Liver (tissue), 9 donors: ENCODE results near the gene B3GAT1. TPM values are rescaled to one million over a fixed set of nuclear protein-coding genes. Genes with fewer than 3 reads are reported as not detected.

Source experiments
- DNase-seq: peaks from one replicate; pipeline ENCODE4 v3.0.0-alpha.2; 2017; ENCODE audit warnings: low spot score
- H3K27ac ChIP-seq, 2 donors: one replicate each; pipeline ENCODE4 v1.7.0; 2013; ENCODE audit warnings: inconsistent platforms in 2 of 2, low read length in 2 of 2, control low read depth in 1 of 2, low read depth in 1 of 2, mild to moderate bottlenecking in 1 of 2
- H3K27me3 ChIP-seq, 4 donors: one replicate each; pipeline versions ENCODE4 v1.6.1 to v1.7.0; 2013; ENCODE audit warnings: low read length in 3 of 4, inconsistent platforms in 1 of 4, mild to moderate bottlenecking in 1 of 4, moderate library complexity in 1 of 4; ENCODE audit not compliant: control insufficient read depth in 4 of 4, insufficient read depth in 4 of 4
- H3K36me3 ChIP-seq, 4 donors: one replicate each; pipeline versions ENCODE4 v1.6.1 to v1.7.0; 2013; ENCODE audit warnings: low read length in 3 of 4, mild to moderate bottlenecking in 3 of 4, low read depth in 1 of 4, moderate library complexity in 1 of 4; ENCODE audit not compliant: control insufficient read depth in 4 of 4, insufficient read depth in 3 of 4
- H3K4me1 ChIP-seq, 4 donors: one replicate each; pipeline versions ENCODE4 v1.6.1 to v1.7.0; 2013; ENCODE audit warnings: low read length in 3 of 4, mild to moderate bottlenecking in 3 of 4, moderate library complexity in 1 of 4; ENCODE audit not compliant: control insufficient read depth in 4 of 4, insufficient read depth in 4 of 4
- H3K4me3 ChIP-seq, 3 donors: one replicate each; pipeline versions ENCODE4 v1.6.1 to v1.7.0; 2013; ENCODE audit warnings: low read length in 3 of 3, control low read depth in 1 of 3, low read depth in 1 of 3, mild to moderate bottlenecking in 1 of 3
- H3K9ac ChIP-seq, 2 donors: one replicate each; pipeline ENCODE4 v1.7.0; 2013; ENCODE audit warnings: low read length in 2 of 2, mild to moderate bottlenecking in 2 of 2, moderate library complexity in 2 of 2, control low read depth in 1 of 2, low read depth in 1 of 2
- H3K9me3 ChIP-seq, 4 donors: one replicate each; pipeline versions ENCODE4 v1.6.1 to v1.7.0; 2013; ENCODE audit warnings: low read length in 3 of 4; ENCODE audit not compliant: control insufficient read depth in 4 of 4
- EGR1 ChIP-seq, 2 donors: IDR thresholded peaks; 2 replicates each; pipeline ENCODE4 v1.6.1; 2016 to 2018; ENCODE audit warnings: antibody characterized with exemption in 2 of 2, low read depth in 2 of 2
- FOXA1 ChIP-seq: IDR thresholded peaks from 2 replicates; pipeline ENCODE4 v1.6.1; 2016; ENCODE audit warnings: antibody characterized with exemption
- FOXA2 ChIP-seq: IDR thresholded peaks from 2 replicates; pipeline ENCODE4 v1.6.1; 2016; ENCODE audit warnings: antibody characterized with exemption
- GABPA ChIP-seq, 2 donors: IDR thresholded peaks in 1 of 2; conservative IDR thresholded peaks in 1 of 2; 2 replicates each; pipeline ENCODE4 v1.6.1; 2016; ENCODE audit warnings: antibody characterized with exemption in 2 of 2, mild to moderate bottlenecking in 1 of 2, moderate library complexity in 1 of 2
- HNF4A ChIP-seq, 2 donors: conservative IDR thresholded peaks; 2 replicates each; pipeline ENCODE4 v1.6.1; 2016; ENCODE audit warnings: antibody characterized with exemption in 2 of 2, mild to moderate bottlenecking in 2 of 2
- HNF4G ChIP-seq: IDR thresholded peaks from 2 replicates; pipeline ENCODE4 v1.6.1; 2016; ENCODE audit warnings: antibody characterized with exemption
- JUND ChIP-seq, 2 donors: IDR thresholded peaks; 2 replicates each; pipeline ENCODE4 v1.6.1; 2016; ENCODE audit warnings: antibody characterized with exemption in 2 of 2
- MAX ChIP-seq: IDR thresholded peaks from 2 replicates; pipeline ENCODE4 v1.6.1; 2016; ENCODE audit warnings: antibody characterized with exemption
- NR2F2 ChIP-seq: IDR thresholded peaks from 2 replicates; pipeline ENCODE4 v1.6.1; 2016; ENCODE audit warnings: antibody characterized with exemption
- RAD21 ChIP-seq, 2 donors: IDR thresholded peaks; 2 replicates each; pipeline ENCODE4 v1.6.1; 2016; ENCODE audit warnings: antibody characterized with exemption in 2 of 2, mild to moderate bottlenecking in 2 of 2
- REST ChIP-seq: IDR thresholded peaks from 2 replicates; pipeline ENCODE4 v1.6.1; 2016; ENCODE audit warnings: antibody characterized with exemption, mild to moderate bottlenecking
- RXRA ChIP-seq, 2 donors: IDR thresholded peaks; 2 replicates each; pipeline ENCODE4 v1.6.1; 2017 to 2018; ENCODE audit warnings: antibody characterized with exemption in 2 of 2, mild to moderate bottlenecking in 1 of 2
- SP1 ChIP-seq: IDR thresholded peaks from 2 replicates; pipeline ENCODE4 v1.6.1; 2018; ENCODE audit warnings: antibody characterized with exemption, mild to moderate bottlenecking
- TAF1 ChIP-seq: conservative IDR thresholded peaks from 2 replicates; pipeline ENCODE4 v1.6.1; 2016; ENCODE audit warnings: antibody characterized with exemption, mild to moderate bottlenecking
- YY1 ChIP-seq: IDR thresholded peaks from 2 replicates; pipeline ENCODE4 v1.6.1; 2016; ENCODE audit warnings: antibody characterized with exemption, mild to moderate bottlenecking
- ZBTB33 ChIP-seq: IDR thresholded peaks from 2 replicates; pipeline ENCODE4 v1.6.1; 2016; ENCODE audit warnings: antibody characterized with exemption
- WGBS: extraction: QIAGEN DNeasy Blood & Tissue Kit; methylation state at CpG from one replicate; pipeline ENCODE4 v1.1.7; 2013; 5-methylcytosine and 5-hydroxymethylcytosine counted together
- polyA plus RNA-seq, 2 donors: library from polyadenylated mRNA; stranded (reverse) in 1 of 2; unstranded in 1 of 2; fragments of 200-250 nt in 1 of 2; fragments of >200 nt in 1 of 2; fragmentation: Nextera tagmentation in 1 of 2; extraction: Ambion mirVana in 1 of 2; gene quantifications; one replicate each; pipeline versions ENCODE4 v1.2.1 to v1.2.3, GENCODE V29; 2013 to 2015
- total RNA-seq, 2 donors: library from RNA; depleted of rRNA; stranded (reverse); fragments of >200 nt; gene quantifications; one replicate each; pipeline ENCODE4 v1.2.3, GENCODE V29; 2014
- TF ChIP-seq, protein P1 (sequence below): IDR thresholded peaks from 2 replicates; pipeline ENCODE4 v1.6.1; 2016; ENCODE audit warnings: antibody characterized with exemption
- TF ChIP-seq, protein P2 (sequence below): fragments of 150-350 bp; IDR thresholded peaks from 2 replicates; pipeline ENCODE4 v1.5.1; 2017; ENCODE audit warnings: improper control_type of control experiment, low read depth, low read length; ENCODE audit not compliant: missing input control
- donor health status: healthy.
- donor health status: healthy.
- donor health status: healthy.
- donor health status: healthy.
- donor health status: healthy.

Gene B3GAT1
- total and polyA plus RNA-seq, 4 donors, result 0.13 to 6.6 (median 0.25) TPM; not detected in 1

DNA sequence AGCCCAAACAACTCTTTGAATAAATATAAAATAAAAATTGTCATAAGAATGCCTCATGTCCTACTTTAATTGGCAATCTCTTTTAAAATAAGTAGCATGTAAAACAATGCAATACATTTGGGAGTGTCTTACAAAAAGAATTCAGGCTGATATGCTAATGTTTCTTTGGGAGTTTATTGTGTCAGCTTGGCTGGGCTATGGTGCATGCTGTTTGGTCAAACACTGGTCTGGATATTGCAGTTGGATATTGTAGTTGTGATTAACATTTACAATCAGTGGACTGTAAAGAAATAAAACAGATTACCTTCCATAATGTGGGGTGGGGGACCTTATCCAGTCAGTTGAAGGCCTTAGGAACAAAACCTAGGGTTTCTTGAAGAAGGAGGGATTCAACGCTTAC is 37.0 kb upstream of the B3GAT1 start:
- WGBS, result 95% methylated on average over 1 of the region's 1 CpG
- no peak for DNase-seq

More for the DNA sequence above, 37.0 kb upstream of the B3GAT1 start:
- no peak overlapping the region for H3K9ac ChIP-seq
- H3K27me3 ChIP-seq, result no peaks in the 10 kb centered on the region
- TF ChIP-seq RAD21 (IDR thresholded peaks at IDR 0.05) (no peak), YY1 (no peak), JUND (IDR thresholded peaks at IDR 0.05) (no peak), GABPA (IDR thresholded peaks at IDR 0.05 in 1 of 2, conservative IDR thresholded peaks at IDR 0.05 in 1 of 2) (no peak), FOXA1 (no peak), RXRA (IDR thresholded peaks at IDR 0.05) (no peak), MAX (no peak), FOXA2 (no peak), NR2F2 (no peak), REST (no peak), HNF4A (conservative IDR thresholded peaks at IDR 0.05) (no peak), ZBTB33 (no peak), EGR1 (IDR thresholded peaks at IDR 0.05; ENCODE audit: low read depth in 2 of 2) (no peak), HNF4G (no peak), TAF1 (no peak), SP1 (no peak)
- TF ChIP-seq, protein P1, sequence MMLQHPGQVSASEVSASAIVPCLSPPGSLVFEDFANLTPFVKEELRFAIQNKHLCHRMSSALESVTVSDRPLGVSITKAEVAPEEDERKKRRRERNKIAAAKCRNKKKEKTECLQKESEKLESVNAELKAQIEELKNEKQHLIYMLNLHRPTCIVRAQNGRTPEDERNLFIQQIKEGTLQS, result no peak
- TF ChIP-seq, protein P2, sequence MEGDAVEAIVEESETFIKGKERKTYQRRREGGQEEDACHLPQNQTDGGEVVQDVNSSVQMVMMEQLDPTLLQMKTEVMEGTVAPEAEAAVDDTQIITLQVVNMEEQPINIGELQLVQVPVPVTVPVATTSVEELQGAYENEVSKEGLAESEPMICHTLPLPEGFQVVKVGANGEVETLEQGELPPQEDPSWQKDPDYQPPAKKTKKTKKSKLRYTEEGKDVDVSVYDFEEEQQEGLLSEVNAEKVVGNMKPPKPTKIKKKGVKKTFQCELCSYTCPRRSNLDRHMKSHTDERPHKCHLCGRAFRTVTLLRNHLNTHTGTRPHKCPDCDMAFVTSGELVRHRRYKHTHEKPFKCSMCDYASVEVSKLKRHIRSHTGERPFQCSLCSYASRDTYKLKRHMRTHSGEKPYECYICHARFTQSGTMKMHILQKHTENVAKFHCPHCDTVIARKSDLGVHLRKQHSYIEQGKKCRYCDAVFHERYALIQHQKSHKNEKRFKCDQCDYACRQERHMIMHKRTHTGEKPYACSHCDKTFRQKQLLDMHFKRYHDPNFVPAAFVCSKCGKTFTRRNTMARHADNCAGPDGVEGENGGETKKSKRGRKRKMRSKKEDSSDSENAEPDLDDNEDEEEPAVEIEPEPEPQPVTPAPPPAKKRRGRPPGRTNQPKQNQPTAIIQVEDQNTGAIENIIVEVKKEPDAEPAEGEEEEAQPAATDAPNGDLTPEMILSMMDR, result no peak
- H3K9me3 ChIP-seq, result no peaks in the 10 kb centered on the region
- no peaks in the 10 kb centered on the region for H3K4me1 ChIP-seq
- H3K27ac ChIP-seq, result no peak overlapping the region
- no peaks in the 10 kb centered on the region for H3K36me3 ChIP-seq
- H3K4me3 ChIP-seq, result no peak overlapping the region
